Naive thymus-derived CD4-positive, alpha-beta T cell (primary cell): ENCODE measurements around the gene SAPCD1. TPM values are rescaled to one million over a fixed set of nuclear protein-coding genes. Genes with fewer than 3 reads are reported as not detected.

ENCODE experiments used
- ATAC-seq: fragments of 150-1000 bp; cut with Tn5 transposase; 2 replicates; pipeline ENCODE4 v1.10.0; 2021; ENCODE audit warnings: mild to moderate bottlenecking, moderate library complexity
- CTCF ChIA-PET: fragments of 350-600 bp; sonication (Branson Sonifier 250); formaldehyde crosslinking; loops from one replicate; lab custom pipeline; 2021; ENCODE audit warnings: antibody characterized with exemption; lab: Charles Lee
- POLR2A ChIA-PET: fragments of 350-600 bp; sonication (Branson Sonifier 250); formaldehyde crosslinking; loops from one replicate; lab custom pipeline; 2021; ENCODE audit warnings: antibody characterized with exemption, inconsistent platforms; lab: Charles Lee
- DNase-seq, 9 donors: peaks; one replicate each; pipeline versions ENCODE4 v3.0.0 to v3.0.0-alpha.2; 2020 to 2022; ENCODE audit warnings: mixed read lengths in 1 of 9
- H3K27ac ChIP-seq: one replicate; pipeline ENCODE4 v1.7.0; 2013; ENCODE audit warnings: mild to moderate bottlenecking, low read depth, low read length, moderate library complexity
- H3K27me3 ChIP-seq, 2 donors: one replicate each; pipeline ENCODE4 v1.7.0; 2013; ENCODE audit warnings: low read length in 2 of 2, mild to moderate bottlenecking in 2 of 2, moderate library complexity in 2 of 2; ENCODE audit not compliant: control insufficient read depth in 2 of 2, insufficient read depth in 2 of 2
- H3K36me3 ChIP-seq, 3 experiments: 1 replicate in 2 of 3; 2 replicates in 1 of 3; pipeline ENCODE4 v1.7.0; 2013; ENCODE audit warnings: low read length in 3 of 3, mild to moderate bottlenecking in 3 of 3, moderate library complexity in 1 of 3; ENCODE audit not compliant: insufficient read depth in 3 of 3, control insufficient read depth in 2 of 3
- H3K4me1 ChIP-seq, 2 donors: one replicate each; pipeline ENCODE4 v1.7.0; 2013; ENCODE audit warnings: low read length in 2 of 2, mild to moderate bottlenecking in 2 of 2, moderate library complexity in 1 of 2; ENCODE audit not compliant: control insufficient read depth in 2 of 2, insufficient read depth in 2 of 2
- H3K4me3 ChIP-seq: 2 replicates; pipeline ENCODE4 v1.7.0; 2013; ENCODE audit warnings: mild to moderate bottlenecking, low read length
- H3K9me3 ChIP-seq, 3 experiments: 1 replicate in 2 of 3; 2 replicates in 1 of 3; pipeline ENCODE4 v1.7.0; 2013; ENCODE audit warnings: low read length in 3 of 3; ENCODE audit not compliant: control insufficient read depth in 2 of 3
- H3K27ac Mint-ChIP-seq, 9 donors: one replicate each; pipeline ENCODE4 v1.8.0; 2020 to 2022; ENCODE audit warnings: mixed read lengths in 9 of 9, mild to moderate bottlenecking in 8 of 9, moderate library complexity in 5 of 9, inconsistent platforms in 2 of 9
- H3K27me3 Mint-ChIP-seq, 5 donors: one replicate each; pipeline ENCODE4 v1.8.0; 2021 to 2022; ENCODE audit warnings: mixed read lengths in 5 of 5, mild to moderate bottlenecking in 1 of 5
- H3K36me3 Mint-ChIP-seq, 5 donors: one replicate each; pipeline ENCODE4 v1.8.0; 2020 to 2022; ENCODE audit warnings: mixed read lengths in 5 of 5, mild to moderate bottlenecking in 3 of 5, inconsistent platforms in 1 of 5
- H3K4me1 Mint-ChIP-seq, 7 donors: one replicate each; pipeline ENCODE4 v1.8.0; 2020 to 2022; ENCODE audit warnings: mixed read lengths in 7 of 7, mild to moderate bottlenecking in 3 of 7, inconsistent platforms in 1 of 7
- H3K4me3 Mint-ChIP-seq, 10 donors: one replicate each; pipeline ENCODE4 v1.8.0; 2020 to 2022; ENCODE audit warnings: mild to moderate bottlenecking in 10 of 10, mixed read lengths in 10 of 10, moderate library complexity in 6 of 10, inconsistent platforms in 2 of 10
- H3K9me3 Mint-ChIP-seq, 11 donors: one replicate each; pipeline ENCODE4 v1.8.0; 2020 to 2022; ENCODE audit warnings: mixed read lengths in 11 of 11, mild to moderate bottlenecking in 4 of 11, inconsistent platforms in 1 of 11, moderate library complexity in 1 of 11
- intact Hi-C, 2 donors: fragments of 100-400 bp; cut with micrococcal nuclease; formaldehyde crosslinking; loops; one replicate each; pipeline ENCODE4 v1.15.1; 2023
- polyA plus RNA-seq, 2 donors: library from polyadenylated mRNA; unstranded; fragments of 300-500 nt; fragmentation: Illumina TruSeq; gene quantifications; one replicate each; pipeline ENCODE4 v1.2.3, GENCODE V29; 2021
- total RNA-seq, 6 experiments: library from RNA in 5 of 6; stranded (reverse) in 5 of 6; gene quantifications; 1 replicate in 5 of 6; 2 replicates in 1 of 6; pipeline ENCODE4 v1.2.3 and lab custom pipeline; 2021 to 2026

SAPCD1 gene
- total and polyA plus RNA-seq, 7 experiments from 2014 or later: 2.3 to 11.1 (median 3.3) TPM; not detected in 2

GRCh38 chr6:31780507-31781243 lies 18.2 kb downstream of the SAPCD1 start:
- Mint-ChIP-seq H3K36me3 (peaks cover 4 to 40% (median 12%) of the 10 kb centered on the region in 5 donors), H3K4me1 (peaks cover 5 to 21% (median 18%) of the 10 kb centered on the region in 7 donors), H3K27me3 (no peaks in the 10 kb centered on the region), H3K27ac (no peak overlapping the region), H3K4me3 (no peak overlapping the region), H3K9me3 (no peaks in the 10 kb centered on the region)
- ChIA-PET POLR2A (interaction anchor here (0.5 kb wide), 1 partner anchor 31 kb away, joined by 5 read pairs; no protein-coding TSS in a partner anchor), CTCF (no interaction called here)
- peaks cover 15 to 18% of the 10 kb centered on the region in 2 donors for H3K4me1 ChIP-seq
- no peaks in the 10 kb centered on the region for H3K9me3 ChIP-seq
- no peaks in the 10 kb centered on the region for H3K27me3 ChIP-seq
- no peak overlapping the region for H3K27ac ChIP-seq
- H3K4me3 ChIP-seq: no peak overlapping the region
- ATAC-seq (no peak), DNase-seq (no peak)
- peaks cover 5 to 78% (median 6%) of the 10 kb centered on the region in 3 experiments for H3K36me3 ChIP-seq
- intact Hi-C loops: no loop called here

GRCh38 chr6:31781244-31782125 lies 19.0 kb downstream of the SAPCD1 start:
- intact Hi-C loops: no loop called here
- Histone ChIP-seq H3K27me3 (no peaks in the 10 kb centered on the region), H3K9me3 (no peaks in the 10 kb centered on the region), H3K27ac (no peak overlapping the region), H3K4me3 (no peak overlapping the region), H3K4me1 (peaks cover 11 to 12% of the 10 kb centered on the region in 2 donors), H3K36me3 (peaks cover 5 to 78% (median 6%) of the 10 kb centered on the region in 3 experiments)
- Mint-ChIP-seq H3K4me3 (no peak overlapping the region), H3K27ac (no peak overlapping the region), H3K36me3 (peaks cover 4 to 40% (median 12%) of the 10 kb centered on the region in 5 donors), H3K9me3 (no peaks in the 10 kb centered on the region), H3K27me3 (no peaks in the 10 kb centered on the region), H3K4me1 (peaks cover 1 to 17% (median 15%) of the 10 kb centered on the region in 7 donors)
- no peak for ATAC-seq
- ChIA-PET CTCF (no interaction called here), POLR2A (interaction anchor here (0.6 kb wide), 1 partner anchor 1586 kb away, joined by 4 read pairs; no protein-coding TSS in a partner anchor)
- DNase-seq: no peak

GRCh38 chr6:31782126-31782855 lies 19.8 kb downstream of the SAPCD1 start:
- Mint-ChIP-seq H3K4me1 (peaks cover 0 to 9% (median 8%) of the 10 kb centered on the region in 7 donors), H3K4me3 (no peak overlapping the region), H3K9me3 (no peaks in the 10 kb centered on the region), H3K36me3 (peaks cover 4 to 40% (median 12%) of the 10 kb centered on the region in 5 donors), H3K27ac (peak overlapping the region in 1 of 9 donors; percentile 23), H3K27me3 (no peaks in the 10 kb centered on the region)
- H3K9me3 ChIP-seq: no peaks in the 10 kb centered on the region
- H3K4me3 ChIP-seq: no peak overlapping the region
- intact Hi-C loops: no loop called here
- ChIA-PET CTCF (no interaction called here), POLR2A (interaction anchor here (0.6 kb wide), 1 partner anchor 1585 kb away, joined by 4 read pairs; no protein-coding TSS in a partner anchor)
- peaks cover 5 to 78% (median 6%) of the 10 kb centered on the region in 3 experiments for H3K36me3 ChIP-seq
- peaks cover 4% of the 10 kb centered on the region in 2 donors for H3K4me1 ChIP-seq
- ATAC-seq: no peak
- H3K27ac ChIP-seq: no peak overlapping the region
- H3K27me3 ChIP-seq: no peaks in the 10 kb centered on the region
- no peak for DNase-seq

- no peaks in the 10 kb centered on the region for H3K9me3 ChIP-seq
- DNase-seq (no peak), ATAC-seq (no peak)
- Mint-ChIP-seq H3K36me3 (peaks cover 4 to 40% (median 12%) of the 10 kb centered on the region in 5 donors), H3K27ac (peak overlapping the region in 2 of 9 donors; percentile 28 to 55), H3K9me3 (no peaks in the 10 kb centered on the region), H3K4me3 (no peak overlapping the region), H3K27me3 (no peaks in the 10 kb centered on the region), H3K4me1 (peaks cover 0 to 2% (median 0%) of the 10 kb centered on the region in 7 donors)
- no peak overlapping the region for H3K27ac ChIP-seq
- no peaks in the 10 kb centered on the region for H3K27me3 ChIP-seq
- intact Hi-C loops: no loop called here
- CTCF ChIA-PET: interaction anchor here (0.7 to 1.2 kb wide), 2 partner anchors 11 to 34 kb away, joined by 3 to 4 read pairs; no protein-coding TSS in a partner anchor
- H3K4me3 ChIP-seq: no peak overlapping the region
- POLR2A ChIA-PET: interaction anchor here (0.6 kb wide), 1 partner anchor 46 kb away, joined by 3 read pairs; no protein-coding TSS in a partner anchor
- H3K4me1 ChIP-seq: no peaks in the 10 kb centered on the region
- peaks cover 3 to 64% (median 5%) of the 10 kb centered on the region in 3 experiments for H3K36me3 ChIP-seq
Observed at GRCh38 chr6:31784098-31784925, 21.9 kb downstream of the SAPCD1 start.

- H3K27ac ChIP-seq: no peak overlapping the region
- Mint-ChIP-seq H3K4me3 (no peak overlapping the region), H3K36me3 (peaks cover 4 to 33% (median 10%) of the 10 kb centered on the region in 5 donors), H3K9me3 (no peaks in the 10 kb centered on the region), H3K27me3 (no peaks in the 10 kb centered on the region), H3K27ac (no peak overlapping the region), H3K4me1 (peaks cover 0 to 4% (median under 1%) of the 10 kb centered on the region in 7 donors)
- intact Hi-C loops: no loop called here
- no peaks in the 10 kb centered on the region for H3K27me3 ChIP-seq
- no peak overlapping the region for H3K4me3 ChIP-seq
- POLR2A ChIA-PET: interaction anchor here (1.3 kb wide), 2 partner anchors 11 to 46 kb away, joined by 3 to 4 read pairs; partner anchors contain the start of gene MSH5
- no peak for ATAC-seq
- no peak for DNase-seq
- CTCF ChIA-PET: interaction anchor here (0.6 kb wide), 1 partner anchor 21 kb away, joined by 3 read pairs; the partner anchor contains the start of gene LSM2
- peaks cover 3 to 55% (median 5%) of the 10 kb centered on the region in 3 experiments for H3K36me3 ChIP-seq
- H3K9me3 ChIP-seq: no peaks in the 10 kb centered on the region
- no peaks in the 10 kb centered on the region for H3K4me1 ChIP-seq
Observed at GRCh38 chr6:31785475-31785874, 23.0 kb downstream of the SAPCD1 start.
